GM13977 (cell line): ENCODE data around the gene SLC44A5.

Experiments
- DNase-seq: peaks from one replicate; pipeline ENCODE4 v3.0.0; 2012; ENCODE audit warnings: low spot score
- CTCF ChIP-seq: IDR thresholded peaks from 2 replicates; pipeline ENCODE4 v1.5.1; 2012; ENCODE audit warnings: mild to moderate bottlenecking, control low read depth; ENCODE audit not compliant: insufficient read depth; ENCODE audit errors: extremely low read depth, missing control alignments
- in situ Hi-C: fragments of 300-500 bp; cut with MboI; formaldehyde crosslinking; loops from one replicate; pipeline ENCODE4 v1.12.0; 2022; ENCODE audit warnings: low sequenced_read_pairs, low pct_unique_long_range_greater_than_20kb, mixed read lengths, inconsistent platforms; ENCODE audit not compliant: unreplicated experiment

The SLC44A5 gene

DNA sequence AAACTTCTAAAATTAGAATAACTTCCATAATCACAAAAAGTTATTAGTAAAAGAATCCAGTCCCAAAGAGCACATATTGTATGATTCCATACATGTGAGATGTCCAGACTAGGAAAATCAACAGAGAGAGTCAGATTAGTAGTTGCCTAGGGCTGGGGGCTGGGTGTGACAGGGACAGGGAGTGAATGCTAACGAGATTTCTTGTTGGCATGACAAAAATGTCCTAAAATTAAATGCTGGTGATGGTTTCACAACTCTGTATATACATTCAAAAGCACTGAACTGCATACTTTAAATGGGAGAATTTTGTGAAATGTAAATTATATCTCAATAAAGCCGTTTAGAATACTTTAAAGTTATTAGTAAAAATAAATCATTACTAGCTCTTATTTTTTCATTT, 92.2 kb downstream of the SLC44A5 start:
- no peak for TF ChIP-seq CTCF
- no peak for DNase-seq
- in situ Hi-C loops = no loop called here

GRCh38 chr1:75514270-75514669, 96.6 kb downstream of the SLC44A5 start:
- in situ Hi-C loops = no loop called here
- TF ChIP-seq CTCF = no peak
- no peak for DNase-seq

DNA sequence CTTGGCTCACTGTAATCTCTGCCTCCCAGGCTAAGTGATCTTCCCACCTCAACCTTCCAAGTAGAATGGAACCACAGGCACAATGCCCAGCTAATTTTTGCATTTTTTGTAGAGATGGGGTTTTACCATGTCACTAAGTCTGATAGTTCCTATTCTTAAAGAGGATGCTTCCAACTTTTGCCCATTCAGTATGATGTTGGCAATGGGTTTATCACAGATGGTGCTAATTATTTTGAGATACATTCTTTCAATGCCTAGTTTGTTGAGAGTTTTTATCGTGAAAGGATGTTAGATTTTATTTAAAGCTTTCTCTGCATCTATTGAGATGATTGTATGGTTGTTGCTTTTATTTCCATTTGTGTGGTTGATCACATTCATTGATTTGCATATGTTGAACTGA, 103.9 kb downstream of the SLC44A5 start:
- in situ Hi-C loops = no loop called here

DNA sequence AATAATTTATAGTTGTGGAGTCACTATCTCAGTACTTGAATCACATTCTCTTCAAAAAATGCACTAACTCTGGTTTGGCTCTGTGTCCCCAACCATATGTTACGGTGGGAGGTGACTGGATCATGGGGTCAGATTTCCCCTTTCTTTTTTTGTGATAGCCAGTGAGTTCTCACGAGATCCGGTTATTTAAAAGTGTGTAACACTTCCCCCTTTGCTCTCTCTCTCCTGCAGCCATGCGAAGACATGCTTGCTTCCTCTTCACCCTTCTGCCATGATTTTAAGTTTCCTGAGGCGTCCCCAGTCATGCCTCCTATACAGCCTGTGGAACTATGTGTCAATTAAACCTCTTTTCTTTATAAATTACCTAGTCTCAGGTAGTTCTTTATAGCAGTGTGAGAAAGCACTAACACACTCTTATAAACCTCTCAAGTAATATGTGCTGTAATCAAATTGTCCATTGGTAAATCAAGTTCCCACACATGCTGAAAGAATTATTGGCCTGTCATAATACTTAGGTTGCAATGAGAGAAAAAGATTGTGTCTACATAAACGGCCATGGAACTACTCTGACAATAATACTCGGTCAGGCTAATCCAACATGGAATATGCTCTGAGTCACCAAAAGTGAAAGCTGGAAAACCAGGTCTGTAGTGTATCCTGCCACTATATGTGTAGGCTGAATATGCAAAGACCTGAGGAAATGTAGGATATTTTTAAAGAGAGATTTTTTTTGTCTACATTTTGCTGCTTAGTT, 107.5 kb downstream of the SLC44A5 start:
- no peak for DNase-seq
- in situ Hi-C loops = no loop called here
- TF ChIP-seq CTCF = no peak

More for the DNA sequence above, 103.9 kb downstream of the SLC44A5 start:
- DNase-seq = no peak
- TF ChIP-seq CTCF = no peak

GRCh38 chr1:75502776-75503175, 108.1 kb downstream of the SLC44A5 start:
- DNase-seq = no peak
- TF ChIP-seq CTCF = no peak
- in situ Hi-C loops = no loop called here

- in situ Hi-C loops = no loop called here
- no peak for TF ChIP-seq CTCF
- no peak for DNase-seq
Observed at GRCh38 chr1:75501577-75502295, 109.2 kb downstream of the SLC44A5 start.
